Naive thymus-derived CD8-positive, alpha-beta T cell (primary cell): ENCODE results near the gene CORO1C. TPM values are rescaled to one million over a fixed set of nuclear protein-coding genes. Genes with fewer than 3 reads are reported as not detected.

Experiments used
- ATAC-seq, 2 donors: fragments of 150-1000 bp; cut with Tn5 transposase in 1 of 2; sonication (Bioruptor Pico), chemical (Tn5 transposase) in 1 of 2; 1 replicate in 1 of 2; 2 replicates in 1 of 2; pipeline ENCODE4 v1.10.0; 2021; ENCODE audit warnings: mild to moderate bottlenecking in 2 of 2, moderate library complexity in 2 of 2
- POLR2A ChIA-PET: fragments of 350-600 bp; sonication (Branson Sonifier 250); formaldehyde crosslinking; loops from one replicate; lab custom pipeline; 2021; ENCODE audit warnings: antibody characterized with exemption; lab: Charles Lee
- DNase-seq, 10 donors: peaks; one replicate each; pipeline versions ENCODE4 v3.0.0 to v3.0.0-alpha.2; 2020 to 2022
- H3K27ac Mint-ChIP-seq, 10 donors: one replicate each; pipeline ENCODE4 v1.8.0; 2020 to 2022; ENCODE audit warnings: mild to moderate bottlenecking in 10 of 10, mixed read lengths in 10 of 10, moderate library complexity in 4 of 10, inconsistent platforms in 1 of 10
- H3K27me3 Mint-ChIP-seq, 5 donors: one replicate each; pipeline ENCODE4 v1.8.0; 2021 to 2022; ENCODE audit warnings: mixed read lengths in 5 of 5
- H3K36me3 Mint-ChIP-seq, 3 donors: one replicate each; pipeline ENCODE4 v1.8.0; 2020 to 2022; ENCODE audit warnings: mixed read lengths in 3 of 3, mild to moderate bottlenecking in 2 of 3, inconsistent platforms in 1 of 3
- H3K4me1 Mint-ChIP-seq, 4 donors: one replicate each; pipeline ENCODE4 v1.8.0; 2021 to 2022; ENCODE audit warnings: mixed read lengths in 4 of 4
- H3K4me3 Mint-ChIP-seq, 10 donors: one replicate each; pipeline ENCODE4 v1.8.0; 2020 to 2022; ENCODE audit warnings: mild to moderate bottlenecking in 10 of 10, mixed read lengths in 10 of 10, moderate library complexity in 6 of 10, inconsistent platforms in 1 of 10
- H3K9me3 Mint-ChIP-seq, 9 donors: one replicate each; pipeline ENCODE4 v1.8.0; 2020 to 2022; ENCODE audit warnings: mixed read lengths in 9 of 9, mild to moderate bottlenecking in 3 of 9, inconsistent platforms in 1 of 9, moderate library complexity in 1 of 9
- polyA plus RNA-seq, 3 donors: library from polyadenylated mRNA; unstranded; fragments of 300-500 nt; fragmentation: Illumina TruSeq; gene quantifications; one replicate each; pipeline ENCODE4 v1.2.3, GENCODE V29; 2021
- total RNA-seq, 8 experiments: library from RNA in 2 of 8; stranded (reverse) in 2 of 8; gene quantifications; one replicate each; pipeline ENCODE4 v1.2.3 and lab custom pipeline; 2021 to 2026

CORO1C gene
- total and polyA plus RNA-seq, 5 experiments from 2014 or later: 5.0 to 13.1 (median 6.5) TPM

GRCh38 chr12:108610856-108611605 lies 120.3 kb downstream of the CORO1C start:
- Mint-ChIP-seq H3K36me3 (no peaks in the 10 kb centered on the region), H3K9me3 (peaks cover 0 to 3% (median 0%) of the 10 kb centered on the region in 9 donors), H3K27me3 (no peaks in the 10 kb centered on the region), H3K4me3 (no peak overlapping the region), H3K27ac (peak overlapping the region in 1 of 10 donors; percentile 57), H3K4me1 (peaks cover 5 to 30% (median 14%) of the 10 kb centered on the region in 4 donors)
- DNase-seq (no peak), ATAC-seq (no peak)
- POLR2A ChIA-PET: interaction anchor here (1.5 kb wide), 1 partner anchor 35 kb away, joined by 3 read pairs; no protein-coding TSS in a partner anchor

GRCh38 chr12:108610336-108610815 lies 120.9 kb downstream of the CORO1C start:
- Mint-ChIP-seq H3K4me1 (peaks cover 5 to 24% (median 14%) of the 10 kb centered on the region in 4 donors), H3K9me3 (no peaks in the 10 kb centered on the region), H3K36me3 (no peaks in the 10 kb centered on the region), H3K27me3 (no peaks in the 10 kb centered on the region), H3K27ac (no peak overlapping the region), H3K4me3 (no peak overlapping the region)
- POLR2A ChIA-PET: no interaction called here
- no peak for DNase-seq
- ATAC-seq: no peak

- POLR2A ChIA-PET: interaction anchor here (0.6 kb wide), 1 partner anchor 173 kb away, joined by 3 read pairs; no protein-coding TSS in a partner anchor
- Mint-ChIP-seq H3K4me3 (no peak overlapping the region), H3K27me3 (no peaks in the 10 kb centered on the region), H3K4me1 (peaks cover 5 to 19% (median 14%) of the 10 kb centered on the region in 4 donors), H3K9me3 (no peaks in the 10 kb centered on the region), H3K27ac (no peak overlapping the region), H3K36me3 (no peaks in the 10 kb centered on the region)
- ATAC-seq (no peak), DNase-seq (no peak)
These were observed 121.6 kb downstream of the CORO1C start for GRCh38 chr12:108609537-108610335.

- ATAC-seq (no peak), DNase-seq (no peak)
- Mint-ChIP-seq H3K9me3 (no peaks in the 10 kb centered on the region), H3K4me1 (peaks cover 0 to 17% (median 8%) of the 10 kb centered on the region in 4 donors), H3K27ac (peak overlapping the region in 1 of 10 donors; percentile 74), H3K4me3 (no peak overlapping the region), H3K27me3 (no peaks in the 10 kb centered on the region), H3K36me3 (no peaks in the 10 kb centered on the region)
- POLR2A ChIA-PET: no interaction called here
These were observed 122.7 kb downstream of the CORO1C start for GRCh38 chr12:108608616-108609015.

GRCh38 chr12:108607981-108608600 lies 123.2 kb downstream of the CORO1C start:
- Mint-ChIP-seq H3K27me3 (no peaks in the 10 kb centered on the region), H3K4me1 (peaks cover 0 to 14% (median 8%) of the 10 kb centered on the region in 4 donors), H3K36me3 (no peaks in the 10 kb centered on the region), H3K9me3 (no peaks in the 10 kb centered on the region), H3K27ac (peak overlapping the region in 3 of 10 donors; percentile 2 to 82 (median 74)), H3K4me3 (no peak overlapping the region)
- ATAC-seq: no peak
- no peak for DNase-seq
- POLR2A ChIA-PET: interaction anchor here (1.2 to 1.4 kb wide), 2 partner anchors 25 to 31 kb away, joined by 3 to 4 read pairs; no protein-coding TSS in a partner anchor

GRCh38 chr12:108606492-108606891 lies 124.8 kb downstream of the CORO1C start:
- no peak for DNase-seq
- ATAC-seq: no peak
- Mint-ChIP-seq H3K9me3 (no peaks in the 10 kb centered on the region), H3K36me3 (no peaks in the 10 kb centered on the region), H3K27me3 (no peaks in the 10 kb centered on the region), H3K27ac (no peak overlapping the region), H3K4me1 (peaks cover 0 to under 1% (median 0%) of the 10 kb centered on the region in 4 donors), H3K4me3 (no peak overlapping the region)
- POLR2A ChIA-PET: no interaction called here

GRCh38 chr12:108605690-108606406 lies 125.5 kb downstream of the CORO1C start:
- peak overlapping the region in 1 of 10 donors; percentile 24 for H3K27ac Mint-ChIP-seq
- no peaks in the 10 kb centered on the region for H3K4me1 Mint-ChIP-seq
- H3K27me3 Mint-ChIP-seq: no peaks in the 10 kb centered on the region
- ATAC-seq: no peak
- no peaks in the 10 kb centered on the region for H3K36me3 Mint-ChIP-seq
- H3K9me3 Mint-ChIP-seq: no peaks in the 10 kb centered on the region
- no peak overlapping the region for H3K4me3 Mint-ChIP-seq
- POLR2A ChIA-PET: no interaction called here
- DNase-seq: no peak

- H3K9me3 Mint-ChIP-seq: no peaks in the 10 kb centered on the region
- H3K36me3 Mint-ChIP-seq: no peaks in the 10 kb centered on the region
- no peaks in the 10 kb centered on the region for H3K4me1 Mint-ChIP-seq
- POLR2A ChIA-PET: no interaction called here
- peak overlapping the region in 2 of 10 donors; percentile 10 to 12 for H3K27ac Mint-ChIP-seq
- H3K27me3 Mint-ChIP-seq: no peaks in the 10 kb centered on the region
- DNase-seq (no peak), ATAC-seq (no peak)
- H3K4me3 Mint-ChIP-seq: no peak overlapping the region
These were observed 126.2 kb downstream of the CORO1C start for GRCh38 chr12:108605000-108605689.

GRCh38 chr12:108604208-108604941 lies 126.9 kb downstream of the CORO1C start:
- no peaks in the 10 kb centered on the region for H3K27me3 Mint-ChIP-seq
- POLR2A ChIA-PET: no interaction called here
- H3K27ac Mint-ChIP-seq: peak overlapping the region in 3 of 10 donors; percentile 16 to 59 (median 29)
- DNase-seq (no peak), ATAC-seq (no peak)
- H3K36me3 Mint-ChIP-seq: no peaks in the 10 kb centered on the region
- no peaks in the 10 kb centered on the region for H3K9me3 Mint-ChIP-seq
- H3K4me1 Mint-ChIP-seq: no peaks in the 10 kb centered on the region
- H3K4me3 Mint-ChIP-seq: no peak overlapping the region

GRCh38 chr12:108603743-108604142 lies 127.6 kb downstream of the CORO1C start:
- no peaks in the 10 kb centered on the region for H3K36me3 Mint-ChIP-seq
- no peak for ATAC-seq

More at GRCh38 chr12:108603743-108604142, 127.6 kb downstream of the CORO1C start:
- H3K27ac Mint-ChIP-seq: peak overlapping the region in 4 of 10 donors; percentile 16 to 62 (median 36)
- H3K9me3 Mint-ChIP-seq: no peaks in the 10 kb centered on the region
- no peak overlapping the region for H3K4me3 Mint-ChIP-seq
- no peak for DNase-seq
- H3K4me1 Mint-ChIP-seq: peaks cover 0 to 2% (median 0%) of the 10 kb centered on the region in 4 donors
- no peaks in the 10 kb centered on the region for H3K27me3 Mint-ChIP-seq
- POLR2A ChIA-PET: no interaction called here
